ENCODE measurements around the gene RYR3.

The RYR3 gene

GRCh38 chr15:33395321-33395720, 84.6 kb downstream of the RYR3 start:
- TF ChIP-seq ZNF341 (tag by site-specific recombination; IDR thresholded peaks at IDR 0.05; ENCODE audit: low read depth) (no peak), TRIM28 (IDR thresholded peaks at IDR 0.05; ENCODE audit: borderline replicate concordance, low read length) (no peak), ZNF837 (tag by site-specific recombination; IDR thresholded peaks at IDR 0.05) (no peak), ZSCAN5A (tag by site-specific recombination; IDR thresholded peaks at IDR 0.05) (no peak), TCF7L2 (IDR thresholded peaks at IDR 0.05; ENCODE audit: borderline replicate concordance, low read depth, low read length) (no peak)
- Histone ChIP-seq H3K36me3 (ENCODE audit: control insufficient read depth in 2 of 2, insufficient read depth in 1 of 2, low read length in 2 of 2) (no peaks in the 10 kb centered on the region), H3K9me3 (ENCODE audit: control insufficient read depth, insufficient read depth, low read depth, low read length) (no peaks in the 10 kb centered on the region), H3K27ac (ENCODE audit: extremely low read depth, low read depth, low read length) (no peak overlapping the region), H3K4me3 (ENCODE audit: low read depth, low read length) (no peak overlapping the region), H3K4me1 (ENCODE audit: control insufficient read depth, insufficient read depth, low read length) (no peaks in the 10 kb centered on the region)
- ChIA-PET CTCF (interaction anchor here (0.7 kb wide), 1 partner anchor 103 kb away, joined by 4 read pairs; no protein-coding TSS in a partner anchor), POLR2A (no interaction called here)

GRCh38 chr15:33395846-33396245, 85.1 kb downstream of the RYR3 start:
- TF ChIP-seq GLIS1 (tag by site-specific recombination; IDR thresholded peaks at IDR 0.05) (no peak), ZIC2 (tag by site-specific recombination; IDR thresholded peaks at IDR 0.05) (no peak), ZNF274 (IDR thresholded peaks at IDR 0.05; ENCODE audit: low read length) (no peak), ZNF274 (tag by site-specific recombination; IDR thresholded peaks at IDR 0.05; ENCODE audit: borderline replicate concordance) (no peak), ZNF138 (tag by site-specific recombination; IDR thresholded peaks at IDR 0.05; ENCODE audit: borderline replicate concordance) (no peak), KLF1 (tag by site-specific recombination; IDR thresholded peaks at IDR 0.05) (no peak), SP7 (tag by site-specific recombination; IDR thresholded peaks at IDR 0.05) (no peak), MZF1 (tag by site-specific recombination; IDR thresholded peaks at IDR 0.05; ENCODE audit: borderline replicate concordance) (no peak), GLI2 (tag by site-specific recombination; IDR thresholded peaks at IDR 0.05; ENCODE audit: borderline replicate concordance, low read depth) (no peak)
- ChIA-PET POLR2A (no interaction called here), CTCF (no interaction called here)
- Histone ChIP-seq H3K36me3 (ENCODE audit: control insufficient read depth in 2 of 2, insufficient read depth in 1 of 2, low read length in 2 of 2) (no peaks in the 10 kb centered on the region), H3K4me3 (ENCODE audit: low read depth, low read length) (no peak overlapping the region), H3K4me1 (ENCODE audit: control insufficient read depth, insufficient read depth, low read length) (no peaks in the 10 kb centered on the region), H3K9me3 (ENCODE audit: control insufficient read depth, insufficient read depth, low read depth, low read length) (no peaks in the 10 kb centered on the region), H3K27ac (ENCODE audit: extremely low read depth, low read depth, low read length) (no peak overlapping the region)

- H3K4me3 ChIP-seq (ENCODE audit: low read depth, low read length): no peak overlapping the region
- POLR2A ChIA-PET: no interaction called here
- no peaks in the 10 kb centered on the region for H3K36me3 ChIP-seq (ENCODE audit: control insufficient read depth in 2 of 2, insufficient read depth in 1 of 2, low read length in 2 of 2)
- CTCF ChIA-PET: no interaction called here
- no peaks in the 10 kb centered on the region for H3K9me3 ChIP-seq (ENCODE audit: control insufficient read depth, insufficient read depth, low read depth, low read length)
- H3K4me1 ChIP-seq (ENCODE audit: control insufficient read depth, insufficient read depth, low read length): no peaks in the 10 kb centered on the region
- no peak for TF ChIP-seq ZNF580 (tag by site-specific recombination; IDR thresholded peaks at IDR 0.05)
- no peak for TF ChIP-seq ZBTB17 (tag by site-specific recombination; IDR thresholded peaks at IDR 0.05)
- TF ChIP-seq ZNF76 (tag by site-specific recombination; IDR thresholded peaks at IDR 0.05; ENCODE audit: borderline replicate concordance, low read depth): no peak
- no peak for TF ChIP-seq ZNF292 (tag by site-specific recombination; IDR thresholded peaks at IDR 0.05; ENCODE audit: borderline replicate concordance, low read depth)
- no peak for TF ChIP-seq GLI4 (tag by site-specific recombination; IDR thresholded peaks at IDR 0.05)
- TF ChIP-seq ZNF600 (tag by site-specific recombination; IDR thresholded peaks at IDR 0.05): no peak
- TF ChIP-seq ZNF341 (tag by site-specific recombination; IDR thresholded peaks at IDR 0.05; ENCODE audit: low read depth): no peak
- TF ChIP-seq SALL2 (tag by site-specific recombination; IDR thresholded peaks at IDR 0.05; ENCODE audit: borderline replicate concordance): no peak
- TF ChIP-seq AEBP2 (tag by site-specific recombination; IDR thresholded peaks at IDR 0.05; ENCODE audit: borderline replicate concordance): no peak
- no peak for TF ChIP-seq TSHZ1 (tag by site-specific recombination; IDR thresholded peaks at IDR 0.05; ENCODE audit: borderline replicate concordance)
- no peak for TF ChIP-seq ZFP37 (tag by site-specific recombination; IDR thresholded peaks at IDR 0.05)
- TF ChIP-seq ZNF843 (tag by site-specific recombination; IDR thresholded peaks at IDR 0.05): no peak
- TF ChIP-seq ZNF629 (tag by site-specific recombination; IDR thresholded peaks at IDR 0.05): no peak
- H3K27ac ChIP-seq (ENCODE audit: extremely low read depth, low read depth, low read length): no peak overlapping the region
These were observed 85.7 kb downstream of the RYR3 start for GRCh38 chr15:33396475-33396874.

All from HEK293 (cell line).